AG08396 (cell line): Measurements from ENCODE around the gene TPSD1.
"Not testable (repeated sequence)": the region's sequence is repeated elsewhere in the genome, so short reads cannot be mapped to it uniquely, and the experiment has no call there.

Source experiments
- DNase-seq: peaks from one replicate; pipeline ENCODE4 v3.0.0; 2012; ENCODE audit warnings: low spot score, mixed read lengths

Gene TPSD1

GRCh38 chr16:1241081-1241480 lies 14.8 kb upstream of the TPSD1 start:
- not testable (repeated sequence) for DNase-seq

GRCh38 chr16:1243363-1243762 lies 12.5 kb upstream of the TPSD1 start:
- not testable (repeated sequence) for DNase-seq

- not testable (repeated sequence) for DNase-seq
These were observed 11.7 kb upstream of the TPSD1 start for GRCh38 chr16:1243907-1244850.

GRCh38 chr16:1244881-1245280 lies 11.0 kb upstream of the TPSD1 start:
- DNase-seq: no peak

- no peak for DNase-seq
These were observed 10.3 kb upstream of the TPSD1 start for GRCh38 chr16:1245452-1246020.

- not testable (repeated sequence) for DNase-seq
These were observed 7.8 kb upstream of the TPSD1 start for GRCh38 chr16:1247903-1248537.

GRCh38 chr16:1249031-1249755 lies 6.7 kb upstream of the TPSD1 start:
- not testable (repeated sequence) for DNase-seq

- DNase-seq: not testable (repeated sequence)
These were observed 2.0 kb upstream of the TPSD1 start for GRCh38 chr16:1253701-1254364.

GRCh38 chr16:1254821-1255220 lies 1.0 kb upstream of the TPSD1 start:
- not testable (repeated sequence) for DNase-seq

- DNase-seq: not testable (repeated sequence)
These were observed 516 bp downstream of the TPSD1 start for GRCh38 chr16:1256296-1256873.

GRCh38 chr16:1256874-1257322 lies 1.0 kb downstream of the TPSD1 start:
- no peak for DNase-seq

GRCh38 chr16:1257561-1258224 lies 1.8 kb downstream of the TPSD1 start:
- no peak for DNase-seq

- no peak for DNase-seq
These were observed 2.3 kb downstream of the TPSD1 start for GRCh38 chr16:1258225-1258600.

- DNase-seq: no peak
These were observed 3.3 kb downstream of the TPSD1 start for GRCh38 chr16:1258906-1259759.

- DNase-seq: no peak
These were observed 3.8 kb downstream of the TPSD1 start for GRCh38 chr16:1259760-1260068.

GRCh38 chr16:1260101-1260680 lies 4.3 kb downstream of the TPSD1 start:
- no peak for DNase-seq

- DNase-seq: no peak
These were observed 5.4 kb downstream of the TPSD1 start for GRCh38 chr16:1261131-1261892.

- no peak for DNase-seq
These were observed 6.5 kb downstream of the TPSD1 start for GRCh38 chr16:1262210-1262845.
